ENCODE results near the gene NT5DC3. TPM values are rescaled to one million over a fixed set of nuclear protein-coding genes. Genes with fewer than 3 reads are reported as not detected.

Gene NT5DC3
- total RNA-seq, 1 donor from 2014 or later, result 5.2 TPM

GRCh38 chr12:103793046-103793445 is 48.0 kb downstream of the NT5DC3 start:
- intact Hi-C loops (cut with DNase I), result no loop called here
- TF ChIP-seq CTCF (IDR thresholded peaks at IDR 0.05) (no peak), POLR2A (IDR thresholded peaks at IDR 0.05) (no peak), POLR2AphosphoS5 (IDR thresholded peaks at IDR 0.05; ENCODE audit: insufficient read depth in 1 of 2, low read depth in 1 of 2) (no peak)
- no peak for DNase-seq (ENCODE audit: extremely low spot score in 2 of 2)
- Histone ChIP-seq H3K4me3 (no peak overlapping the region), H3K36me3 (peaks cover 0 to 25% of the 10 kb centered on the region in 2 donors), H3K27me3 (no peaks in the 10 kb centered on the region), H3K9me3 (no peaks in the 10 kb centered on the region), H3K4me1 (no peaks in the 10 kb centered on the region), H3K27ac (no peak overlapping the region)

GRCh38 chr12:103791350-103791920 is 49.6 kb downstream of the NT5DC3 start:
- H3K4me1 ChIP-seq, result no peaks in the 10 kb centered on the region
- intact Hi-C loops (cut with DNase I), result no loop called here
- DNase-seq (ENCODE audit: extremely low spot score in 2 of 2), result no peak
- no peak overlapping the region for H3K4me3 ChIP-seq
- no peaks in the 10 kb centered on the region for H3K27me3 ChIP-seq
- TF ChIP-seq POLR2A (IDR thresholded peaks at IDR 0.05) (no peak), POLR2AphosphoS5 (IDR thresholded peaks at IDR 0.05; ENCODE audit: insufficient read depth in 1 of 2, low read depth in 1 of 2) (no peak), CTCF (IDR thresholded peaks at IDR 0.05) (no peak)
- H3K9me3 ChIP-seq, result no peaks in the 10 kb centered on the region
- H3K27ac ChIP-seq, result no peak overlapping the region
- H3K36me3 ChIP-seq, result peaks cover 0 to 15% of the 10 kb centered on the region in 2 donors

GRCh38 chr12:103786201-103786600 is 54.8 kb downstream of the NT5DC3 start:
- Histone ChIP-seq H3K4me1 (no peaks in the 10 kb centered on the region), H3K4me3 (no peak overlapping the region), H3K36me3 (peaks cover 0 to 13% of the 10 kb centered on the region in 2 donors), H3K27me3 (no peaks in the 10 kb centered on the region), H3K9me3 (no peaks in the 10 kb centered on the region), H3K27ac (no peak overlapping the region)
- TF ChIP-seq POLR2A (IDR thresholded peaks at IDR 0.05) (no peak), POLR2AphosphoS5 (IDR thresholded peaks at IDR 0.05; ENCODE audit: insufficient read depth in 1 of 2, low read depth in 1 of 2) (no peak), CTCF (IDR thresholded peaks at IDR 0.05) (no peak)
- no peak for DNase-seq (ENCODE audit: extremely low spot score in 2 of 2)
- intact Hi-C loops (cut with DNase I), result no loop called here

GRCh38 chr12:103785243-103786031 is 55.6 kb downstream of the NT5DC3 start:
- Histone ChIP-seq H3K27ac (no peak overlapping the region), H3K27me3 (no peaks in the 10 kb centered on the region), H3K9me3 (no peaks in the 10 kb centered on the region), H3K4me3 (no peak overlapping the region), H3K36me3 (peaks cover 0 to 13% of the 10 kb centered on the region in 2 donors), H3K4me1 (no peaks in the 10 kb centered on the region)
- DNase-seq (ENCODE audit: extremely low spot score in 2 of 2), result no peak
- TF ChIP-seq POLR2AphosphoS5 (IDR thresholded peaks at IDR 0.05; ENCODE audit: insufficient read depth in 1 of 2, low read depth in 1 of 2) (no peak), CTCF (IDR thresholded peaks at IDR 0.05) (no peak), POLR2A (IDR thresholded peaks at IDR 0.05) (no peak)
- intact Hi-C loops (cut with DNase I), result no loop called here
